COLO668 (cell line): ENCODE data around the gene NISCH.
"Not testable (repeated sequence)": the region's sequence is repeated elsewhere in the genome, so short reads cannot be mapped to it uniquely, and the experiment has no call there.

Source experiments
- DNase-seq: peaks from one replicate; lab custom pipeline; 2025; ENCODE audit not compliant: unreplicated experiment; lab: John Stamatoyannopoulos, UW

Gene NISCH

GRCh38 chr3:52524752-52525679 is 69.6 kb downstream of the NISCH start:
- peak; percentile 5 for DNase-seq

DNA sequence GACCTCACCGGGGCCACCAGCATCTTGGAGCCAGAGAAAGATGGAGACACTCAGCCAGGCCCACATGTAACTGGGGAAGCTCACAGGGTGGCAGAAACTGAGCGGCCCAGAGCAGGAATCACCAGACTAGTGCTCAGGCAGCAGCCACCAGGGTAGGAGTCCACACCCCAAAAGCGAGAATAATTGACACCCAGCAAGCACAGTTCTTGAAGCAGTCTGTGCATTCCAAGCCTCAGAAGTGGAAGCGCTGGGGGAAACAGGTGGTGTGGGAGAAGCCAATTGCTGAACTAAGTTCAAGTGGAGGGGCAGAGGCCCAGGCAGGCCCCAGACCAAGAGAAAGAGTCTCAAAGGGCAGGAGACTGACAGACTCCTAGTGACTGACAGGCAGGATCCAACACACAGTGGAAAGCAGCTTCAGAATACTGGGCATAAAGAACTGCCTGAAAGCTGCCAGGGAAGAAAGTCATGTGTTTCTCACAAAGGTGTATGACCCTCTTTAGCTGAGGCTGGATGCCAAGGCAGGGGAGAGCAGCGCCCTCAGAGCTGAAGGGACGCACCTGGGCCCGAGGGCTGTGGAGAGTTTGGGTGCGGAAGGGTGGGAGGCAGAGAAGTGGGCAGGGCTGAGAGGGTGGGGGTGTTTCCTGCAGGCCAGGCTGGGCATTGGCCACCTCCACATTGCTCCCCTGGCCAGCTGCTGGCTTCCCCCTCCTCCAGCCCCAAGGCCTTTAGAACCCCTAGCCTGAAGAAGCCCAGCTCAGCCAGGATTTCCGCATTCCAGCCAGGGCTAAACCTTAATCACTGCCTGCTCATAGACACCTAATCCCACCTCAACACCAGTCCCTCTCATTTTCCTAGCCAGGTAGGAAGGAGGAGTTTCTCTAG is 70.5 kb downstream of the NISCH start:
- DNase-seq, result no peak

DNA sequence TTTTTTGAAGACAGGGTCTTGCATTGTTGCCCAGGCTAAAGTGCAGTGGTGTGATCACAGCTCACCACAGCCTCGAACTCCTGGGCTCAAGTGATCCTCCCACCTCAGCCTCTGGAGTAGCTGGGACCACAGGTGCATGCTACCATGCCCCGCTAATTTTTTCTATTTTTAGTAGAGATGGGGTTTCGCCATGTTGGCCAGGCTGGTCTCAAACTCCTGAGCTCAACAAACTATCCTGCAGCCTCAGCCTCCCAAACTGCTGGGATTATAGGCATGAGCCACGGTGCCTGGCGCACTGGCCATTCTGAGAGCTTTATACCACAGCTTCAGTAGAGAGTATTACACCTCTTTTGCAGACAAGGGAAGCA is 71.3 kb downstream of the NISCH start:
- not testable (repeated sequence) for DNase-seq

DNA sequence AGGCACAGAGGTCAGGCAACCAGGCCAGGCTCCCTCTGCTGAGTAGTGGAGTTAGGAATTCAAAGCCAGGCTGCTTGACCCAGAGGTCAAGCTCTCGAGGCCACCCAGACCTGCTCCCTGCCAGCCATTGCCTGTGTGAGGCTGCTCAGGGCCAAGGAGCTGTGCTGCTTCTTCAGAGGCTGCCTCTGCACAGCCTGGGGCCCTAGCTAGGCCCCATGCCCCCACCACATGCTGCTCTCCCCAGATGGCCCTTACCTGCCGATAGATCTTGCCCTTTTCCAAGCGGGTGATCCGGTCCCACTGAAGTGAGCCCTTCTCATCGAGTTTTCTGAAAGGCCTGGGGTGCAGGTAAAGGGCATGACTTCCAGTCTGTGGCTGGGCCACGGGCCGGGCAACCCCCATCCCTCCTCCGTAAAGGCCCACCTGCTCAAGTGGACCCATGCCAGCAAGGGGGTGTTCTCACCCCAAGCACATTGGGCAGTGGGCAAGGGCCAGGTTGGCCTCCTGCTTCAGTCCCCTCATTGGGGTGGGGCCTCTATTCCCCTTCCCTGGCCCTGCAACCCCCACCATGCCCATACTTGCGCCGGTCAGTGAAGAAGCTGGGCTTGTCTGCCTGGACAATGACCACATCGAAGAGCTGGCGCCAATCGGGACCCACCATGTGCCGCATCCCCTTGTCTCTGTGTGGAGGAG is 71.8 kb downstream of the NISCH start:
- no peak for DNase-seq

GRCh38 chr3:52527732-52528585 is 72.6 kb downstream of the NISCH start:
- no peak for DNase-seq

- DNase-seq, result no peak
These were observed 73.4 kb downstream of the NISCH start for GRCh38 chr3:52528586-52529375.

GRCh38 chr3:52529376-52530333 is 74.3 kb downstream of the NISCH start:
- no peak for DNase-seq

DNA sequence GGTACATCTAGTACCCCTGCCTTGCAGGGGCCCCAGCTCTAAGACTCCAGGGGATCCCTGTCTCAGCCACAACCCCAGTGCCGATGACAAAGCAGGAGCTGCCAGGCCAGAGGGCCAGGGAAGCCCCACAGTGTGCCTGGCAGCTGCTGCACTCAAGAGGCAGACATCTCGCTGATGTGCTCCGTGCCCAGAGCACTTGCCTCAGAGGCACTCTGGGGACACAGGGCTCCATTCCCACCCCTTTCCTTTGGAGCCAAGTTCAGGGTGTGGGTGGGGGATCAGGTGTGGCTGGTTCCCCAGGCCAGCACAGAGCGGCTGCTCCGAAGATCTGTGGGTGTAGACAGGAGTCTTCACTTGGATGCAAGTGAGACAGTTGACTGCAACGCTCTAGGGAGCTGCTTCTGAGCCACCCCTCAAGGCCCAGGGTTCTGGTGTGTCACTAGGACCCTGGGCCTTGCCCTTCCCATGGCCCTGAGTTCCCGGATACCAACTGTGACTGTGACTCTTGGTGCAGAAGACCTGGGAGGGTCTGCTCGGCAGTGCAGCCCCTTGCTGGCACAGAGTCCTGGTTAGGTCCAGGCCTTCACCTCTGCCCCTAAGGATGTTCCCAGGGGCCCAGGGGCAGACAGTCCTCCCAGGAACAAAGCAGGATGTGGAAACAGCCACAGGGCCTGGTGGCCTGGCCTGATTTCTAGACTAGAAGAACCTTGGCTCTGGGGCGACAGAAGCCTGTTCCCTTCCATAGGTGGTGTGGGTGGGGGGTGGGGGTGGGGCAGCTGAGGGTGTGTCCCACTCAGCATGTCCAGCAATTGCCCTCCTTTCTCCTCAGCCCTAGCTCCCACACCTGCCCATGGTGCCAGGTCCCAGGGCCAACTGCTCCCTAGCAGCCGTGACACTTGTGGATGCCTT is 75.8 kb downstream of the NISCH start:
- DNase-seq, result no peak

DNA sequence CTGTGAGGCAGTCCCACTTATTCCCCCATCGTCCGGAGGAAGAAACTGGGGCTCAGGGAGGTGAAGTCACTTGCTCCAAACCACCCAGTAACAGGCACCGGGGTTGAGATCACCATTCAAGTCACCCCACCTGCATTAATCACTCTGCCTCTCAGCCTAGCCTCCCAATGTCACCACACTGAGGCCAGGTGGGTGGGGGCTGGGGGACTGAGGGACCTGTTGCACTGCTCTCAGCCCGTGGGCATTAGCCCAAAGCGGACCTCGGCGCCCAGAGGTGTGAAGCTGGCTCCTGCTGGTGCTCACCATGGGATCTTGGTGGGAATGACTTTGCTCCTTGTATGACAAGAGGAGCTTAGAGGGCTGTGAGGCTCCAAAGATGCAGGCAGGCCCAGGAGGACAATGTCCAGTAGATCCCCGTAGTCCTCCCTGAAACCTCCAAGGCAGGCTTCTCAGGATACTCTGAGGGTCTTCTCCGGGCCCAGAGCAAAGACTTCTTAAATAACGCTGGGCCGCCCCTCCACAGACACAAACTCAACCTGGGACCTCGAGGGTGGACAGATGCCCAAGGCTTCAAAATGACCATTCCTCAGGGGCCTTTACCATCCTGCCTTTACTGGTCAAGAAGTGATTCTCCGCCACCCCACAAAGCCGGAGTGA is 76.6 kb downstream of the NISCH start:
- DNase-seq, result no peak

GRCh38 chr3:52532517-52532837 is 77.1 kb downstream of the NISCH start:
- peak; percentile 35 for DNase-seq

GRCh38 chr3:52532838-52533622 is 77.6 kb downstream of the NISCH start:
- peak; percentile 39 for DNase-seq

DNA sequence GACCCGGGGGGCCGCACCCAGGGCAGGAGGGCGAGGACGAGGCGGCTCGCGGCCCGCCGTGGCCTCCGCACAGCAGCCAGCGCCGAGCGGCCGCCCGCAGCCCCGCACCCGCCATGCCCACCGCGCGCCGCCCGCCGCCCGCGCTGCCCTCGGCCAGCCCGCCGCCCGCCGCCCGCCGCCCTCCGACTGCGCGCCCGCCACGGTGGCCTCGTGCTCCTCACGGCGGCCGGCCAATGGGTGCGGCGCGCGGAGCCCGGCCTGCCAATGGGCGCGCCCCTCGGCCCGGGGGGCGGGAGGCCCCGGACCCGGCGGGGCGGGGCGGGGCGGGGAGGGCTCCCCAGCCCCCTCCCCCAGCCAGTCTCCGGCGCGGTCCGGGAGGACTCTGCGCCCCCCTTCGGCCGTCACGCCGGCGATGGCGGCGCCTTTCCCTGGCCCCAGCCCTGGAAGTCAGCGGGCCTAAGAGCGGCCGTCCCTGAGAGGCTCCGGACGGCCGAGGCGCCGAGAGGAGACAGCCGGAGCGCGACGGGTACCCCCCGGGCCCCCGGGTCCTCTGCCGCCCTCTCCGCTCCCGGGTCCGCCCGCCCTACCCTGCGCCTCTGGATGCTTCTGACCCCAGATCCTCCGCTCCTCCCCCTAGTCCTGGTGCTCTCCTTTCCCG is 78.3 kb downstream of the NISCH start, which contains the start of gene NT5DC2:
TSS of gene NT5DC2 (minus strand) at position 235 of the 658 bp plus-strand sequence. CDS start at position 115, 120 bp downstream.
- peak; percentile 87 for DNase-seq

- peak; percentile 71 for DNase-seq
These were observed 79.1 kb downstream of the NISCH start for GRCh38 chr3:52534281-52535183.

- DNase-seq, result no peak
These were observed 80.2 kb downstream of the NISCH start for GRCh38 chr3:52535411-52536111.
